Epithelial cell of proximal tubule (primary cell): ENCODE results near the gene PLD5. TPM values are rescaled to one million over a fixed set of nuclear protein-coding genes. Genes with fewer than 3 reads are reported as not detected.
"Not testable (repeated sequence)": the region's sequence is repeated elsewhere in the genome, so short reads cannot be mapped to it uniquely, and the experiment has no call there.

Experiments
- DNase-seq: peaks from one replicate; pipeline ENCODE4 v3.0.0-alpha.2; 2011; ENCODE audit warnings: low read depth
- H3K4me3 ChIP-seq: 2 replicates; pipeline ENCODE4 v1.5.1; 2011; ENCODE audit warnings: low read depth, mild to moderate bottlenecking, low read length
- total RNA-seq: library from RNA; depleted of rRNA; stranded (reverse); fragments of >200 nt; gene quantifications from 2 replicates; pipeline ENCODE4 v1.2.3, GENCODE V29; 2015
- TF ChIP-seq, protein P1 (sequence below): conservative IDR thresholded peaks from 2 replicates; pipeline ENCODE4 v1.5.1; 2012; ENCODE audit warnings: low read depth, mild to moderate bottlenecking, low read length

The PLD5 gene
- total RNA-seq, 1 donor from 2014 or later, result 3.7 TPM

DNA sequence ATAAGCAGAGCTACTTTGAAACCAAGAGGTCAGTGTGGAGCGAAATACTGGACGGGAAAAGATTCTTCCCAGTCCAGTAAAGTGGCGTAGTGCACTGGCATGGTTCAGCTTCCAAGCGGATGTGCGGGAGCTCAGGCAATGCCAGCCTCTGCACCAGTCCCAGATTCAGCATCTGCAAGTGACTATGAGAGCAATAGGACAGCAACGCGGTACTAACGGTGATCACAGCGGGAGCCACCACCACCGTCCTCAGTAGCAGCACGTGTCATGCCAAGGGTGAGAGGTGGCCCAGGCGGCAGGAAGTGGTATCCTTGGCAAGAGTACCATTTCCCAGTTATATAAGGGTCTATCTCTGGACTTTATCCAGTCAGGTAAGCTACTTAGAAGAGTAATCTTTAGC, 17.8 kb downstream of the PLD5 start:
- no peak for DNase-seq
- no peak overlapping the region for H3K4me3 ChIP-seq
- TF ChIP-seq, protein P1, sequence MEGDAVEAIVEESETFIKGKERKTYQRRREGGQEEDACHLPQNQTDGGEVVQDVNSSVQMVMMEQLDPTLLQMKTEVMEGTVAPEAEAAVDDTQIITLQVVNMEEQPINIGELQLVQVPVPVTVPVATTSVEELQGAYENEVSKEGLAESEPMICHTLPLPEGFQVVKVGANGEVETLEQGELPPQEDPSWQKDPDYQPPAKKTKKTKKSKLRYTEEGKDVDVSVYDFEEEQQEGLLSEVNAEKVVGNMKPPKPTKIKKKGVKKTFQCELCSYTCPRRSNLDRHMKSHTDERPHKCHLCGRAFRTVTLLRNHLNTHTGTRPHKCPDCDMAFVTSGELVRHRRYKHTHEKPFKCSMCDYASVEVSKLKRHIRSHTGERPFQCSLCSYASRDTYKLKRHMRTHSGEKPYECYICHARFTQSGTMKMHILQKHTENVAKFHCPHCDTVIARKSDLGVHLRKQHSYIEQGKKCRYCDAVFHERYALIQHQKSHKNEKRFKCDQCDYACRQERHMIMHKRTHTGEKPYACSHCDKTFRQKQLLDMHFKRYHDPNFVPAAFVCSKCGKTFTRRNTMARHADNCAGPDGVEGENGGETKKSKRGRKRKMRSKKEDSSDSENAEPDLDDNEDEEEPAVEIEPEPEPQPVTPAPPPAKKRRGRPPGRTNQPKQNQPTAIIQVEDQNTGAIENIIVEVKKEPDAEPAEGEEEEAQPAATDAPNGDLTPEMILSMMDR, result no peak

DNA sequence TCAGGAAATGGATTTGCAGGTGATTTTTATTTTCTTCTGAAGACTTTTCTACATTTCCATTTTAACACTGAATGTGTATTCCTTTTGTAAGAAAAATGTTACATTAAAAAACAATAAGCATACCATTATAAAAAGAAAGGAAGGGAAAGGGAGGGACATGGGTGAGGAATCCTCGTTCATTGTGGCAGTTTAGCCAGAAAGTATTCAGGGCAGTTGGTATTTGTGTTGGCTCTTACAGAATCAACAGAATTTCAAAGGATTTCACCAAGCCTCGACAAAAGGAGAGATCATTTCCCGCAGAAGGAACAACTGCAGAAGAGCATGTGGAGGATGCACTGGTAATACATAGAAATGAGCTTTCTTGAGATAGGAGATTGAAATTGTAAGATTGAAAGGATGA, 35.0 kb downstream of the PLD5 start:
- TF ChIP-seq, protein P1, result no peak
- H3K4me3 ChIP-seq, result no peak overlapping the region
- DNase-seq, result no peak

DNA sequence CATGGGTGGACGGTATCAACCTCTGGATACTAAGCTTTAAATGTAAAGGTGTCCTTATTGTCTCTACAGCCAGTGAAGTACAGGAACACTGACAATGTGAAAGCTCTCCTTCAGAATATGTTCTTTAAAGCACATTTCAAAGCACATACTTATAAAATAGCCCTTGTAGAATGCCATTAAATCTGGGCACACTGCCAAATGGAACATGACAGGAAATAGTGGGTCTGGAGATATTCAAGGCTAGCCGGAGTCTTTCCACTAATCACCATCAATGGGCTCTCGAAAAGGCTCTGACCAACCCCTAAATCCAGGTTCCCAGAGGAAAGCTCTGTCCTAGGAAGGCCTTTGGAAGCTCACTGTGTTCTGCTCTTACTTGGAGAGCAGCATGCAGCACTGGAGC, 46.6 kb downstream of the PLD5 start:
- H3K4me3 ChIP-seq, result no peak overlapping the region
- TF ChIP-seq, protein P1, result no peak
- DNase-seq, result no peak

DNA sequence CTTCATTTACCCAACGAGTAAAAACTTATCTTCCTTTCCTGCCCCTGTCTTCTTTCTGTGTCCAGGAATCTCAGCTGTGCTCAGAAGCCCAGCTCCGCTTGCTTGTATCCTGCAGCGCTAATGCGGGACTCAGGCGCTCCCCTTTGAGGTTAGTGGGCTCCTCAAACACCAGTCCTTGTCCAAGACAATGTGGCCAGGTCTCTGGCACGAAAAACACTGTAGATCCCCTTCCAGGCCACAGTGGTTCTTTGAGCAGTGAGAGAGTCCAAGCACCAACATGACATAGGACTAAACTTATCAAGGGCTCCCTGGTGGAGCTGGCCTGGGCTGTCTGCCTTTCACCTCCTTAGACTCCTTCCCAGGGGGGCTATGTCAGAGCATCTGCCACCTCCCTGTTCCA, 53.7 kb downstream of the PLD5 start:
- no peak overlapping the region for H3K4me3 ChIP-seq
- DNase-seq, result no peak
- TF ChIP-seq, protein P1, result no peak

DNA sequence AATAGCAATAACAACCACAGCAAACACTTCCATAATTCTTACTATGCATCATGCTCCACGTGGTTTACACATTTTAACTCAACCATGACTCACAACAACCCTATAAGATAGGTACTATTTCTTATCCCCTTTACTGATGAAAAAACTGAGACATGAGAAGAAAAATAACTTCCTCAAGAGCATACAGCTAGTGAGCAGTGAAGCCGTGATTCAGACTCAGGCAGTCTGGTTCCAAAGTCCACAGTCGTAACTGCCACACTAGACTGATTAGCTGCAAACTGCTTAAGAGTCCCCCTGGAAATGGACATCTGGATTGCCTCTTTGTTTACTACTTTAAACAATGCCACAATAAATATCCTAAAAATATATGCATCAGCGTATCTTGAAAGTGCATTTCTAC, 55.7 kb downstream of the PLD5 start:
- peak; percentile 43 for DNase-seq
- TF ChIP-seq, protein P1, result no peak
- H3K4me3 ChIP-seq, result no peak overlapping the region

DNA sequence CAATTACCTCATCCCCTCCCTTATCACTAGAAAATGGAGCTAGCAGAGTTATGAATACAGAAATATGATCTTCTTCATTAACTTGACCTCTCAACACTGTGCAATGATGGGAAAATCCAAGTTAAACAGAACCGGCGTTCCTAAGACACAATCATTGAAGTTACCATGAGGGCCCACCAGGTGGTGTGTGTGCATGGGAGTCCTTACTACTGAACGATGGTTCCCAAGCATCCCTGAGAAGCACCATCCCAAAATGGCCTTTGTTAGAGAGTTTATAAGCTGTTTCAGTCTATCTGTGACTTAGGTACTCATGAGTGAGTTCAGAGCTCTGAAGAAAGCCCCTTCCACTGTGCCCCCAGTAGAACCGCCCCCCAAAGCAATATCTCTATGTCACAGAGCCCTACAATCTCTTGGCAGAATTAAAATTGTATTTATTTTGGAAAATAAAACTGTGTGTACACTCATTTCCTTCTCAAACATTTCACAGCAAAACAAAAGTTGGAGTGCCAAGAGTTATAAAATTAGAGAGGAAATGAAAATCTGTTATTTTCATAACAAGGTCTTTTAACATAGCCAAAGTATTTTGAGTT, 56.8 kb downstream of the PLD5 start:
- TF ChIP-seq, protein P1, result peak; percentile 81
- DNase-seq, result no peak
- no peak overlapping the region for H3K4me3 ChIP-seq

DNA sequence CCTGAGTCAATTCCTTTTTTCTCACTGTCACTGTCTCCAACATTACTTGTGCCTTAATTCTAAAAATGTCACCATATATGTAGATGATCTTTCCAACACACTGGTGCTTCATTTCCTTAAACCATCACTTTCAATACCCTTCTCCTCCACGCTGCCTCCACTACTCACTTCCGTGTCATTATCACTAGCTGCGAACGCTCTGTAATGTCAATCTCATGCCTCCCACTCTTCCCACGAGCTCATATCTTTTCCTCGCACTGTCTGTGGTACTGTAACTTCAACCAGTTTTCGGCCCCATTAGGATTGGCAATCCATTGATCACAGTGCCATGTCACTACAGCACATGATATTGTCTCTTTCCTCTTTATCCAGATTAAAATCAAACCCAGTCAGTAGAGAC, 61.6 kb downstream of the PLD5 start:
- DNase-seq, result no peak
- TF ChIP-seq, protein P1, result no peak
- H3K4me3 ChIP-seq, result no peak overlapping the region

DNA sequence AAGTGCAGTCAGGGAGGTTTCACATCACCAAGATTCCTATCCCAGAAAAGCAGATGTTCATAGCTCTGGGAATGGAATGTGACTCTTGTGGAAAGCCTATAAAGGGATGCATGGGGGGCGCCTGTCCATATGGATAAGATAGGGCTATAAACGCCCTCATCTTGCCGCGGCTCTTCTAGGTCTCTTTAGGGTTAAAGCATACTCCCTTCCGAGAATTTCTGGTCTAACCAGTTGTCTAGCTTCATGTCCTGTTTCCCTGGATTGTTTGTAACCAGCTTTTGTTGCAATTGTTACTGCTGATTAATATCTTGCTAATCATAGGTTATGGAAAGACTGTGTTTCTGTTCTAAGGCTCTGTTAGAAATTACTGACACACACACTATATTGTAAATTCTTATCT, 64.8 kb downstream of the PLD5 start:
- not testable (repeated sequence) for H3K4me3 ChIP-seq, DNase-seq
